ENCODE results near the gene RPL19.

The RPL19 gene

GRCh38 chr17:39173080-39173479 lies 27.0 kb upstream of the RPL19 start:
- DNase-seq (ENCODE audit: low spot score) = no peak

- DNase-seq (ENCODE audit: low spot score) = no peak
Observed at GRCh38 chr17:39173526-39174274, 26.4 kb upstream of the RPL19 start.

- peak; percentile 78 for DNase-seq (ENCODE audit: low spot score)
Observed at GRCh38 chr17:39174920-39175694, 25.0 kb upstream of the RPL19 start.

GRCh38 chr17:39175695-39176093 lies 24.4 kb upstream of the RPL19 start:
- DNase-seq (ENCODE audit: low spot score) = no peak

GRCh38 chr17:39177256-39177655 lies 22.8 kb upstream of the RPL19 start:
- no peak for DNase-seq (ENCODE audit: low spot score)

- DNase-seq (ENCODE audit: low spot score) = no peak
Observed at GRCh38 chr17:39178536-39178935, 21.5 kb upstream of the RPL19 start.

GRCh38 chr17:39181303-39181702 lies 18.8 kb upstream of the RPL19 start:
- no peak for DNase-seq (ENCODE audit: low spot score)

GRCh38 chr17:39183045-39183444 lies 17.0 kb upstream of the RPL19 start:
- DNase-seq (ENCODE audit: low spot score) = no peak

- DNase-seq (ENCODE audit: low spot score) = no peak
Observed at GRCh38 chr17:39183720-39184119, 16.4 kb upstream of the RPL19 start.

GRCh38 chr17:39186481-39187002 lies 13.5 kb upstream of the RPL19 start:
- no peak for DNase-seq (ENCODE audit: low spot score)

- DNase-seq (ENCODE audit: low spot score) = no peak
Observed at GRCh38 chr17:39187152-39187830, 12.8 kb upstream of the RPL19 start.

- DNase-seq (ENCODE audit: low spot score) = no peak
Observed at GRCh38 chr17:39191750-39192510, 8.2 kb upstream of the RPL19 start.

GRCh38 chr17:39192901-39193300 lies 7.2 kb upstream of the RPL19 start:
- no peak for DNase-seq (ENCODE audit: low spot score)

GRCh38 chr17:39193346-39193745 lies 6.7 kb upstream of the RPL19 start:
- DNase-seq (ENCODE audit: low spot score) = no peak

GRCh38 chr17:39194089-39194984 lies 5.7 kb upstream of the RPL19 start:
- DNase-seq (ENCODE audit: low spot score) = peak; percentile 87

GRCh38 chr17:39194985-39195524 lies 5.0 kb upstream of the RPL19 start:
- no peak for DNase-seq (ENCODE audit: low spot score)

GRCh38 chr17:39195568-39196160 lies 4.4 kb upstream of the RPL19 start:
- no peak for DNase-seq (ENCODE audit: low spot score)

GRCh38 chr17:39196241-39196807 lies 3.8 kb upstream of the RPL19 start:
- DNase-seq (ENCODE audit: low spot score) = no peak

- no peak for DNase-seq (ENCODE audit: low spot score)
Observed at GRCh38 chr17:39196808-39197291, 3.2 kb upstream of the RPL19 start.

Measured in HuH-7.5 (cell line).